ENCODE measurements around the gene ATP13A3.

Gene ATP13A3

DNA sequence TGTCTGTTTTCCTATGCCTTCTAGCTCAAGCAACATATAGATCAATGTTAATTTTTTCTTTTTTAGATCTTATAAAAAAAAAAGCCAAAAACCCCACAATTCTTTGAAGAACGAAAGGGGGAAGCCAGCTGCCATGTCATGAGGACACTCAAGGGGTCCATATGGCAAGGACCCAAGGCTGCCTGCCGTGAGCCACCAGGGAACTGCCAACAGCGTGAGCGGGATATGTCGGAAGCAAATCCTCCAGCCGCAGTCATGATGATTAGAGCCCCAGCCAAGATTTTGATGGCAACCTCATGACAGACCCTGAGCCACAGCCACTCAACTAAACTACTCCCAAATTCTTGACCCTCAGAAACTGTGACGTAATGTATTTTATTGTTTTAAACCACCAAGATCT lies 94.2 kb downstream of the ATP13A3 start:
- DNase-seq (ENCODE audit: low read depth): no peak

GRCh38 chr3:194390835-194391234 lies 96.0 kb downstream of the ATP13A3 start:
- DNase-seq (ENCODE audit: low read depth): no peak

DNA sequence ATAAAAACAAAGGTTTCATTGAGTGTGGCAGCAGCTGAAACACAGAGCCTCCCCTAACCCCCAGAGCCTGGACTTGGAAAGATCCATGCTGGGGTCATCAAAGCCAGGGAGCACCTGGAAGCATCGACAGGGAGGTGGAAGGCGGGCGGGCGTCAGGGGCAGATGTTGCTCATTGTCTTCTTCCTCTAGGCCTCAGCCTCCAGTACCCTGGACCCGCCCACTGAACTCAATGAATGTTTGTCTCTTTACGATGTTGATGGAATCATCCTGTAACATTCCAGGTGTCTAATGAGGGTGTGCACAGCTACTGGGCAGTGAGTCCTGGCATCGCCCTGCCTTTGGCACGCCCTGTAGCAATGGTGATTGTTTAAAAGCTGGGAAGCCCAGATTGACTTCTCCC lies 97.5 kb downstream of the ATP13A3 start:
- no peak for DNase-seq (ENCODE audit: low read depth)

- no peak for DNase-seq (ENCODE audit: low read depth)
Observed at GRCh38 chr3:194387926-194388418, 98.8 kb downstream of the ATP13A3 start.

- DNase-seq (ENCODE audit: low read depth): no peak
Observed at GRCh38 chr3:194387276-194387675, 99.5 kb downstream of the ATP13A3 start.

DNA sequence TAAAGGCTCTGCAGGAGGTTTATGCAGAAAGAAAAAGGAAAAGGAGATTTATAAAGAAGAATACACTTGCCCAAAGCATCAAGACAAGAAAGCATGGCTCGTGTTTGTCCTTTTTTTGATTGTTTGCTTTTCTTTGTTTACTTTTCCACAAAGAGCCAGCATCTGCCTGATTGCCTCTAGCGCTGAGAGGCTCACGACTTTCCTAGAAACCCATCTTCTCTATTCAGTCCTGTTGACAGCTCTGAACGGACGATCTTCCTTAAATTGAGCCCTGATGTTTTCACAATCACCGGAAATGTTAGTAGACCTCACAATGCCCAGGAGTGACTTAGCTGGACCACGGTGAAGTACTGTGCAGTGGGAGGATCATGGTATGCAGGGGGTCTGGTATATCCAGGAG lies 100.2 kb downstream of the ATP13A3 start:
- DNase-seq (ENCODE audit: low read depth): no peak

DNA sequence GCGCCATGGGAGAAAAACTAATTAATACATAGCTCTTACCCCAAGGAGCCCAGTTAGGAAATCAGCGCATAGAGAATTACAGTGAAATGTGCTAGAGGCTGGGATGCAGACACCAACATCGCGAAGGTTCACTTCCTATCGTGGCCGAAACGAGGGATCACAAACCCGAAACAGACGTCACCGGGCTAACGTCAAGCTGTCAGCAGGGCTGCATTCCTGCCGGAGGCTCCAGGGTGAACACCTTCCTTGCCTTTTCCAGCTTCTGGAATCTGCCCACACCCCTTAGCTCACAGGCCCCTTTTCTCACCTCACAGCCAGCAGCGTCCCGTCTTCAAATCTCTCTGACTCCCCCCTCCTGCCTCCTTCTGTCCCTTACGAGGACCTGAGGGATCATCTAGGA lies 100.7 kb downstream of the ATP13A3 start:
- DNase-seq (ENCODE audit: low read depth): no peak

DNA sequence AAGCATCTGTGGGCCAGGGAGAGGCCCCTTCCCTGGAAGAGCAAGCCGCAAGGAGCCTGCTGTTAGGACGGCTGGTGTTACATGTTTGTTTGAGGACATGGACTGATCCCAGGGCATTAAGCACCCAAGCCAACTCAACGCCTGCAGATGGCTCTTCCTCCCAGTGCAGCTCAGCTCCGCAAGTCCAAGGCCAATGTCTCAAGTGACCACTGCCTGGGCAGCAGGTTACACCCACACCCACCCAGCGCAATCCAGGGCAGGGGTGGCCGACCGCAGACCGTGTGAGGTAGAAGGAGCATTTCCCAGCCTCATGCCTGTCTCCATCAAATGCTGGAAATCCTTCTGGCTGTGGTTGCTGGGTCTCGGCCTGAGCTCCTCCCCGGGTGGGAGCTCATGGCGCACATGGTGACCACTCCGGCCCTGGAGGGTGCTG lies 102.2 kb downstream of the ATP13A3 start:
- no peak for DNase-seq (ENCODE audit: low read depth)

- no peak for DNase-seq (ENCODE audit: low read depth)
Observed at GRCh38 chr3:194384156-194384555, 102.6 kb downstream of the ATP13A3 start.

- no peak for DNase-seq (ENCODE audit: low read depth)
Observed at GRCh38 chr3:194383276-194383940, 103.4 kb downstream of the ATP13A3 start.

- no peak for DNase-seq (ENCODE audit: low read depth)
Observed at GRCh38 chr3:194382892-194383223, 103.9 kb downstream of the ATP13A3 start.

DNA sequence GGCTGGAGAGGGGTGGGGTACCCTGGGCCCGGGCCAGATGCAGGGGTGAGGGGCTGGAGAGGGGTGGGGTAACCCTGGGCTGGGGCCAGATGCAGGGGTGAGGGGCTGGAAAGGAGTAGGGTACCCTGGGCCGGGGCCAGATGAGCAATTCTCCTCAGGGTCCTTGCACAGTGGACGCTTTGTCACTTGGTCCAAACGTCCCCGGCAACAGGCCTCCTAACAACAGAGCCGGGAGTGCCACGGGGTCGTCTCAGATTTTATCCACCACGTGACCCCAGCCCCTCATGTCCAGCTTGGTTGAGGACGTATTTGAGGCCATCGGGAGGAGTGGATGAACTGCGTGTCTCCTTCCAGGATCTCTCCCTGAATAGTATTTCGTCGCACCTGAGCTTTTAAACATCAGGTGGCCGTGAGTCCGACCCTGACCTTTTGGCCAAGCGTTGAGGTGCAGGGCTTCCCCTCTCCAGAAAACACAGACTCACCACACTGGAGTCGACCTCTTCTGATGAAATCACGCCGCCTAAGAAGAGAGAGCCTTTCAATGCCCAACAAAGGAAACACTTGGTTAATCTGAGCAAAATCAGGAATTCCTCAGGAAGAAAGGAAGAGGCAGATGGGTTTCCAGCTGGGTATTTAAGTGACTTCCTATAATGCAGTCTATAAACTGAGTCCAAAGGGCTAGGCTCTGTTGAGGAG lies 104.5 kb downstream of the ATP13A3 start:
- no peak for DNase-seq (ENCODE audit: low read depth)

DNA sequence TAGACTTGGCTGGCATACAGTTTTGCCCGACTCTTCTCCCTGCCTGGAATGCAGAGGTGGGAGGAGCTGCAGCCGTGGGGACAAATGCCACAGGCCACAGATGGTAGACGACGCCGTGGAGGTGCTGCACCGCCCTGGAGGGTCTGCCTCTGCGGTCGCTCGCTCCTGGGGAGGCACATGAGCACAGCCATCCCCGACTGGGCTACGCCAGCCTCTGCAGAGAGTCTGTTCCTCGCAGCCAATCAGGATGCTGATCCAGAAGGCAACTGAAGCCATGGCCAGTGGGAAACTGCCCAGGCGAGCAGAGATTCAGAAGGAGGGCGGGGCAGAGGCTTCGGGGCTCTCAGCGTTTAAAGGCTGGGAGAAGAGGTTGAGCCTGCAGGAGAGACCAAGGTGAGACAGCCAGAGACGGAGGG lies 105.3 kb downstream of the ATP13A3 start:
- DNase-seq (ENCODE audit: low read depth): no peak

DNA sequence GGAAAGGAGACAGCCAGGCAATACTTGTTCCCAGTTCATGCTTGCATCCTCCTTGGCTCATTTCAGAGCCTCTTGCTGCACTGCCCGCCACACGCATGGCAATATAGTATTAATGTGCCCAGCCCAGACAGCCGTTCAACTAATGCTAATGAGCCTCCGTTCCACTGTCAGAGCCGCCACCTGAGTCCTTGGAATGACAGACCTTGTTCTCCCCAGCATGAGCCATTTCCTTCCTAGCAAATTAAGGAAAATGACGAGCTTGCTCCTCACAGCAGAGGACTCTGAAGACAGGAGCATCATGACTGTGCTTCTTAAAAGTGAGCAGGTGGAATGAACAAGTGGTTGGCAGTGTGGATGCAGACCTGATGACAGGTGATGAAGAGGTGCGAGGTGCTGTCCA lies 106.5 kb downstream of the ATP13A3 start:
- DNase-seq (ENCODE audit: low read depth): no peak

GRCh38 chr3:194379651-194380050 lies 107.2 kb downstream of the ATP13A3 start:
- no peak for DNase-seq (ENCODE audit: low read depth)

- DNase-seq (ENCODE audit: low read depth): no peak
Observed at GRCh38 chr3:194379231-194379630, 107.6 kb downstream of the ATP13A3 start.

GRCh38 chr3:194377708-194378107 lies 109.1 kb downstream of the ATP13A3 start:
- no peak for DNase-seq (ENCODE audit: low read depth)

GRCh38 chr3:194376241-194376560 lies 110.6 kb downstream of the ATP13A3 start:
- DNase-seq (ENCODE audit: low read depth): no peak

DNA sequence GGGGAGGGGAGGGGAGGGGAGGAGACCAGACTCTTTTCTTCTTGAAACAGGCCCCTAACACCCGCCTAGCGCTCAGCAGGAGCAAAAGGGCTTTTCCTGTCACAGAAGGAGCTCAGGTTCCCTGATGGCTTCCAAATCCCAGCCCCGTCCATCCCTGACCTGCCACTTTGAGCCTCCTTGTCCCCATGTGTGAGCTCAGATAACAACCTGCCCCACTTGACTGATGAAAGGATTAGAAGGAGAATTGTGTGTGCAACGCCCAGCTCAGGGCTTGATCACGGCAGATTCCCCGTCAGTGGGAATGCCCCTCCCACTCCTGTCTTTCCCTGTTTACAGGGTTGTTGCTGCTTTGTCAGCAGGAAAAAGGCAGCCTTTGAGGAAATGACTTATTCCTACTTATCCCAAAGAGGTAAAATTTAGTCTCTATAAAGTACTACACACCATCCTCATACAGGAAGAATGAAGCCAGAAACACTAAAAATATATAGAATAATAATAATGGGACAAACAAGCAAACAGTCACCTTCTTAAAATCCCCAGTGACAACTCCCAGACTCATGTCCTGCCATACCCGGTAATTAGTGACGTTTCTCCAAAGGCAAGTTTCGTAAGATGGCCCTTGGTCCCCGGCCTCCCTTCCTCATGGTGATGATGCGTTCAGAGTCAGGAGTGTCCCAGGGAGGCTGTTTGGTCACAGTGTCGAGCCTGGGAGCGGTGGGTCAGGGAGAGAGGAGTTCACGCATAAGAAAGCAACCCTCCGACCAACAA lies 111.1 kb downstream of the ATP13A3 start:
- no peak for DNase-seq (ENCODE audit: low read depth)

GRCh38 chr3:194374935-194375334 lies 111.9 kb downstream of the ATP13A3 start:
- DNase-seq (ENCODE audit: low read depth): no peak

GRCh38 chr3:194373899-194374298 lies 112.9 kb downstream of the ATP13A3 start:
- no peak for DNase-seq (ENCODE audit: low read depth)

DNA sequence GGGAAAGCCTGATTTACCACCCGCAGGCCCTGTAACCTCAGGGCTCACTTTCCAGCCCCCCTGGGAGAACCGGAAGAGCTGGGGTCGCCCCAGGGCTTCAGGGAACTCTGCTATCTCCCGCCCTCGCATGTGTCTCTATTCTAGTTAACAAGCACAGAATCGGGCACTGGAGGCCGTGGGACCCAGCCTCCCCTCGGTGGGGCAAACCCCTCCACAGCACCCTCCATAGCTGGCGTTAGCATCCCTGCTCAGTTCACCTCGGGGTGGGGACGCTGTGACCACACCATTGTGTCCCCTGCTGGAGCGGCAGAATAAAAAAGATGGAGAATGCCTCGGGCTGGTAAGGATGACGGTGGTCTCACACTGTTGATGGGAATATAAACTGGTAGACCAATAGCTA lies 113.8 kb downstream of the ATP13A3 start:
- no peak for DNase-seq (ENCODE audit: low read depth)

DNA sequence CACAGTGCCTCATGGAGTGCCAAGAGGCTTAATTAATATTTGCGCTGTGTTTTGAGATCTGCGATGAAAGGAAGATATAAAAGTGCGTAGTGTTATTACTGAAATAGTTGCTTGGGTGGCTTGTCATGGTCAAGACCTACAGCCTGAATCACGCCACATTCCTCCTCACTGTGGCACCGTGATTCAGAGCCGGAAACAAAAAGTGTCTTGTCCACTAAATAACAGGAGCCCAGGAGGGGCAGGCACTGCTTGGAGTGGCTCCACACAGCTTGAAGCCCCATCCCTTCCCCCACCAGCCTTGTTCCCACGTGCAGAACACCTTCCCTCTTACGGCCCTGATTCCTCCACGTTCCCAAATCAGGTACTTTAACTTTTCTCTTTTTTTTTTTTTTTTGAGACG lies 116.0 kb downstream of the ATP13A3 start:
- no peak for DNase-seq (ENCODE audit: low read depth)
